Renal cortical epithelial cell (primary cell): Measurements from ENCODE around the gene SNAPC4. TPM values are rescaled to one million over a fixed set of nuclear protein-coding genes. Genes with fewer than 3 reads are reported as not detected.
"Not testable (repeated sequence)": the region's sequence is repeated elsewhere in the genome, so short reads cannot be mapped to it uniquely, and the experiment has no call there.

Experiments used
- DNase-seq: peaks from one replicate; pipeline ENCODE4 v3.0.0-alpha.2; 2011; ENCODE audit warnings: low read depth
- total RNA-seq: library from RNA; depleted of rRNA; stranded (reverse); fragments of >200 nt; gene quantifications from 2 replicates; pipeline ENCODE4 v1.2.3, GENCODE V29; 2014

SNAPC4 gene
- total RNA-seq, 1 donor from 2014 or later, result 15.5 TPM

DNA sequence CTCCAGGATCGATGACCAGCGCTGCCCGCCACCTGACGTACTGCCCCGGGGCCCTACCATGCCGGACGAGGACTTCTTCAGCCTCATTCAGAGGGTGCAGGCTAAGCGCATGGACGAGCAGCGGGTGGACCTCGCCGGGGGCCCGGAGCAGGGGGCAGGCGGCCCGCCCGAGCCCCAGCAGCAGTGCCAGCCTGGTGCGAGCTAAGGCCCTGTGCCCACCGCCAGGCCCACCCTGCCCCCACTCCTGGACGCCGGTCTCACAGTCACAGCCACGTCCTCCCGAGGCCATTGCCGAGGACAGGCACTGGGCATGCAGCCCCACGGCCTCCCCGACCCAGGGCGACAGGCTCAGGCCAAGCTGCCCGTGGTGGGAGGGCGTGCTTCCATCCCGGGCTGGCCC, 42.0 kb downstream of the SNAPC4 start:
- no peak for DNase-seq

GRCh38 chr9:136357202-136357725, 42.7 kb downstream of the SNAPC4 start:
- DNase-seq, result no peak

- no peak for DNase-seq
Observed at GRCh38 chr9:136355616-136356557, 44.1 kb downstream of the SNAPC4 start.

DNA sequence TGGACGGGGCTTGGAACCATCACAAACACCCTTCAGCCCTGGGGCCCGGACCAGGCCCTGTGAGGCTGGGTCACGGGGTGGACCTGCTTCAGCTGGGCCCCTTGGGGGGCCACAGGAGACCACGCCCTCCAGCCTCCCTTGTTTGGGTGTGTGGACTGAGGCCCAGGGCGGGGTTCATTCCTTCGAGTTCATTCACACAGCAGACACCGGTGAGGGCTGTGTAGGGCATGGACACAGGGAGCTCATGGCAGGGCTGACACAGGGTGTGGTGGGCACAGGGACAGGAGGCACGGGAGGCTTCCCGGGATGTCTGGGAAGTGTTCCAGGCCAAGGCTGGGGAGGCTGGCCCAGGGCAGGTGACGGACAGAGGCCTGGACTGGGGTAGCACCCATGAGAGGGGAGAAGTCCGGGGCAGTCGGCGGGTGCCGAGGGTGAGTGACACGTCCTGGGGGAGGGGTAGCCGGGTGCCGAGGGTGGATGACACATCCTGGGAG, 45.3 kb downstream of the SNAPC4 start:
- peak; percentile 8 for DNase-seq

- no peak for DNase-seq
Observed at GRCh38 chr9:136353757-136354488, 46.0 kb downstream of the SNAPC4 start.

GRCh38 chr9:136353088-136353487, 46.9 kb downstream of the SNAPC4 start:
- no peak for DNase-seq

DNA sequence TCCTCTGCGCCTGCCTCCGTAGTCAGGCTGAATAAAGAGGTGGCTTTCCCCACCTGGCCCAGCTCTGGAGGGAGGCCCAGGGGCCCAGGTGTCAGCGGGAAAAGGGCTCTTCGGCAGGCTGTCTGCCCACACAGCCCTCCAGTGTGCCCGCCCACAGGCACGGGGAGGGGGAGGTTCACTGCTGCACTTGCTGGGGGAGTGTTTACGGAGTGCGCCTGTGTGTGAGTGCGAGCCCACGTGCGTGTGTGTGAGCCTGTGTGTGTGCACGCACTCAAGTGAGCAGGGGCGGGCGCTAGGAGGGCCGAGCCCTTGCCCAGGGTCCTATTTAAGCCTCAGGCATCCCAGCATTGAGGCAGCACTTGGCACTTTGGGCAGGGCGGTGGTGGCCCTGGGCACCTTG, 47.3 kb downstream of the SNAPC4 start:
- DNase-seq, result no peak

DNA sequence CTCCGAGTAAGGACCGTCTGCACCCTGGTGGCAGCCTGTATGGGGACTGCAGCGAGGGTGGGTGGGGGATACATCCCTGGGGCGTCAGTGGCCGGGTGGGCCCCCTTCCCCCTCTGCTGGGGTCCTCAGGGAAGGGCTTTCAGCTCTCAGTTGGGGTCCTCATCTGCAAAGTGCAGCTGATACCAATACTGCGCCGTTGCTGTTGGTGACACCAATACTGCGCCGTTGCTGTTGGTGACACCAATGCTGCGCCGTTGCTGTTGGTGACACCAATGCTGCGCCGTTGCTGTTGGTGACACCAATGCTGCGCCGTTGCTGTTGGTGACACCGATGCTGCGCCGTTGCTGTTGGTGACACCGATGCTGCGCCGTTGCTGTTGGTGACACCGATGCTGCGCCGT, 48.1 kb downstream of the SNAPC4 start:
- DNase-seq, result not testable (repeated sequence)

- DNase-seq, result no peak
Observed at GRCh38 chr9:136351252-136351800, 48.6 kb downstream of the SNAPC4 start.

Other genes starting within 250 kb of the SNAPC4 start
- not detected in 2 replicates for gene LHX3, start 195.0 kb downstream of the SNAPC4 start, total RNA-seq
- gene QSOX2, start 154.4 kb downstream of the SNAPC4 start, total RNA-seq, result 9.2 and 10.3 TPM in 2 replicates
- not detected in 2 replicates for gene CCDC187, start 96.1 kb downstream of the SNAPC4 start, total RNA-seq
- 15.5 and 23.6 TPM in 2 replicates for gene GPSM1, start 72.6 kb downstream of the SNAPC4 start, total RNA-seq
- gene DNLZ, start 36.4 kb downstream of the SNAPC4 start, total RNA-seq, result 12.5 and 17.4 TPM in 2 replicates
- 0.52 and 1.5 TPM in 2 replicates for gene CARD9, start 26.5 kb downstream of the SNAPC4 start, total RNA-seq
- gene ENTR1, start 10.4 kb upstream of the SNAPC4 start, total RNA-seq, result 30.4 and 54.5 TPM in 2 replicates
- gene PMPCA, start 10.5 kb upstream of the SNAPC4 start, total RNA-seq, result 45.8 and 48.1 TPM in 2 replicates
- 4.3 and 11.5 TPM in 2 replicates for gene INPP5E, start 39.7 kb upstream of the SNAPC4 start, total RNA-seq
- gene SEC16A, start 82.9 kb upstream of the SNAPC4 start, total RNA-seq, result 20.8 and 69.4 TPM in 2 replicates
- gene NOTCH1, start 145.9 kb upstream of the SNAPC4 start, total RNA-seq, result 9.2 and 47.5 TPM in 2 replicates